ENCODE data around the gene CACNA1G.

The CACNA1G gene

DNA sequence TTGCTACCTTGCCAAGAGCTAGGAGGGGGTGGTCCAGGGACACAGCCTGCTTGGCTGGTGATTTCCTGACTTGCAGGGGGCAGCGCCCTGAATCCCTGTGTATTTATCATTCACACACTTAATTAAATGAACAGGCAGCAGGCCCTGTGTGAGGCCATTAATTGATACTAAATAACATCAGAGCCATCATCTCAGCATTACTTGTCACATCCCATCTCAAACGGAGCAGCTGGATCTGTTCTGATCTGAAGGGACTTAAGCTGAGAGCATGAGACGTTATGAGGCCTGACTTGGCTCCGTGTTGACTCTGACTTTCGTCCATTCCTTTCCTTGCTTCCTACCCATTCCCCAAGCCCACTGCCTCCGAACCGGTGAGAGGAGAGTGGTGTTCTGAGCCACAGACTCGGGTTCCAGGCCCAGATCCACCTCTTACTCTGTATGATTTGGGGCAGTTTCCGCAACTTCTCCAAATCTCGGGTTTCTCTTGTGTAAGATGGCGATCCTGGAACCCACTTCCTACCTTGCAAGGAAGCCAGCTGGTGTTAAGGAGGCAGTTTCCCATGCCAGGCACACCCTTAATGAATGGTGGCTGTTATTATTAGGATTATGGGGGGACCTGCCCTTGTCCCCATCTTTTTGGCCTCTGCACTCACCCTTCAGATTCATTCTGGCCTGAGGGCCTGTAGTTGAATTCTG lies 33.8 kb downstream of the CACNA1G start:
- DNase-seq (ENCODE audit: low spot score): no peak
- ChIA-PET POLR2A (ENCODE audit: low non-redundant PET) (no interaction called here), CTCF (interaction anchor here (0.7 kb wide), 1 partner anchor 355 kb away, joined by 4 read pairs; no protein-coding TSS in a partner anchor)
- H3K27ac ChIP-seq: no peak overlapping the region
- TF ChIP-seq, protein P1, sequence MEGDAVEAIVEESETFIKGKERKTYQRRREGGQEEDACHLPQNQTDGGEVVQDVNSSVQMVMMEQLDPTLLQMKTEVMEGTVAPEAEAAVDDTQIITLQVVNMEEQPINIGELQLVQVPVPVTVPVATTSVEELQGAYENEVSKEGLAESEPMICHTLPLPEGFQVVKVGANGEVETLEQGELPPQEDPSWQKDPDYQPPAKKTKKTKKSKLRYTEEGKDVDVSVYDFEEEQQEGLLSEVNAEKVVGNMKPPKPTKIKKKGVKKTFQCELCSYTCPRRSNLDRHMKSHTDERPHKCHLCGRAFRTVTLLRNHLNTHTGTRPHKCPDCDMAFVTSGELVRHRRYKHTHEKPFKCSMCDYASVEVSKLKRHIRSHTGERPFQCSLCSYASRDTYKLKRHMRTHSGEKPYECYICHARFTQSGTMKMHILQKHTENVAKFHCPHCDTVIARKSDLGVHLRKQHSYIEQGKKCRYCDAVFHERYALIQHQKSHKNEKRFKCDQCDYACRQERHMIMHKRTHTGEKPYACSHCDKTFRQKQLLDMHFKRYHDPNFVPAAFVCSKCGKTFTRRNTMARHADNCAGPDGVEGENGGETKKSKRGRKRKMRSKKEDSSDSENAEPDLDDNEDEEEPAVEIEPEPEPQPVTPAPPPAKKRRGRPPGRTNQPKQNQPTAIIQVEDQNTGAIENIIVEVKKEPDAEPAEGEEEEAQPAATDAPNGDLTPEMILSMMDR (conservative IDR thresholded peaks at IDR 0.05; ENCODE audit: low read depth): no peak

- POLR2A ChIA-PET (ENCODE audit: low non-redundant PET): no interaction called here
- TF ChIP-seq, protein P1 (conservative IDR thresholded peaks at IDR 0.05; ENCODE audit: low read depth): no peak
- no peak for DNase-seq (ENCODE audit: low spot score)
- CTCF ChIA-PET: no interaction called here
- no peak overlapping the region for H3K27ac ChIP-seq
Measured at GRCh38 chr17:50594892-50595291, 34.4 kb downstream of the CACNA1G start.

DNA sequence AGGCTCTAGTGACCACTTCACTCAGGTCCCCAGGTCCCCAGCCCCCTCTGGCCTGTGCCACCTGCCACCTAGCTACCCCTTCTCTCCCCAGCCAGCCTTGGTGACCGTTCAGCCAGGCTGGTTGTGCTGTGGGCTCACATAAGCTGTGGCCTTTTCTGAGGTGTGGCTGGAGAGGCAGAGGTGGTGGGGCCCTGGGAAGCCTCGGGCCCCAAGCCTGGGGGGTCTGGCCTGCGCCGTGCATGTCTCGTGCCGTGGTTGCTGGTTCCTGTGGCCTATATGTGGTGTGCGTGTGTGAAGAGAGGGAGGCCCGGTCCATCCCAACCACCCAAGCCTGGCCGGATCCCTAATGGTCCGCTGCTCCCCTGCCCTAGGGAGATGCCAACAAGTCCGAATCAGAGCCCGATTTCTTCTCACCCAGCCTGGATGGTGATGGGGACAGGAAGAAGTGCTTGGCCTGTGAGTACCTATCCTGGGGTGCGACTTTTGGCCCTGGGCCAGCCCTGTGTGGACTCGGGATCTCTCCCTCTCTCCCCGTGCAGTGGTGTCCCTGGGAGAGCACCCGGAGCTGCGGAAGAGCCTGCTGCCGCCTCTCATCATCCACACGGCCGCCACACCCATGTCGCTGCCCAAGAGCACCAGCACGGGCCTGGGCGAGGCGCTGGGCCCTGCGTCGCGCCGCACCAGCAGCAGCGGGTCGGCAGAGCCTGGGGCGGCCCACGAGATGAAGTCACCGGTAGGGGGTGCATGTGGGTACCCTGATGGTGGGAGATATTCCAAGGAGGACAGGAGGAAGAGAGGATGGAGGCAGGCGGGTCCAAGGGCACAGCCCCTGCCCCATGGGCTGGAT lies 35.9 kb downstream of the CACNA1G start:
- ChIA-PET CTCF (interaction anchor here (0.8 kb wide), 1 partner anchor 15 kb away, joined by 4 read pairs; no protein-coding TSS in a partner anchor), POLR2A (ENCODE audit: low non-redundant PET) (no interaction called here)
- no peak for DNase-seq (ENCODE audit: low spot score)
- TF ChIP-seq, protein P1 (conservative IDR thresholded peaks at IDR 0.05; ENCODE audit: low read depth): no peak
- H3K27ac ChIP-seq: no peak overlapping the region

- DNase-seq (ENCODE audit: low spot score): no peak
- ChIA-PET CTCF (no interaction called here), POLR2A (ENCODE audit: low non-redundant PET) (no interaction called here)
Measured at GRCh38 chr17:50598487-50598886, 38.0 kb downstream of the CACNA1G start.

DNA sequence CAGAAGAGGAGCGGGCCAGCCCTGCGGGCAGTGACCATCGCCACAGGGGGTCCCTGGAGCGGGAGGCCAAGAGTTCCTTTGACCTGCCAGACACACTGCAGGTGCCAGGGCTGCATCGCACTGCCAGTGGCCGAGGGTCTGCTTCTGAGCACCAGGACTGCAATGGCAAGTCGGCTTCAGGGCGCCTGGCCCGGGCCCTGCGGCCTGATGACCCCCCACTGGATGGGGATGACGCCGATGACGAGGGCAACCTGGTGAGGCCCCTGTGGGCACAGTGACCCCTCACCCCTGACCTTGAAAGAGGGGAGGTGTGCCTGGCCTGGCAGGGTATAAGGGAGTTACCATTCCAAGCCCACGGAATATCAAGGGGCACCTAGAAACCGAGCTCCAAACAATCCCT lies 39.1 kb downstream of the CACNA1G start:
- no peak for DNase-seq (ENCODE audit: low spot score)
- no peak overlapping the region for H3K27ac ChIP-seq
- CTCF ChIA-PET: interaction anchor here (0.5 kb wide), 1 partner anchor 280 kb away, joined by 3 read pairs; no protein-coding TSS in a partner anchor
- POLR2A ChIA-PET (ENCODE audit: low non-redundant PET): no interaction called here
- TF ChIP-seq, protein P1 (conservative IDR thresholded peaks at IDR 0.05; ENCODE audit: low read depth): no peak

More at GRCh38 chr17:50598487-50598886, 38.0 kb downstream of the CACNA1G start:
- no peak overlapping the region for H3K27ac ChIP-seq
- TF ChIP-seq, protein P1 (conservative IDR thresholded peaks at IDR 0.05; ENCODE audit: low read depth): no peak

DNA sequence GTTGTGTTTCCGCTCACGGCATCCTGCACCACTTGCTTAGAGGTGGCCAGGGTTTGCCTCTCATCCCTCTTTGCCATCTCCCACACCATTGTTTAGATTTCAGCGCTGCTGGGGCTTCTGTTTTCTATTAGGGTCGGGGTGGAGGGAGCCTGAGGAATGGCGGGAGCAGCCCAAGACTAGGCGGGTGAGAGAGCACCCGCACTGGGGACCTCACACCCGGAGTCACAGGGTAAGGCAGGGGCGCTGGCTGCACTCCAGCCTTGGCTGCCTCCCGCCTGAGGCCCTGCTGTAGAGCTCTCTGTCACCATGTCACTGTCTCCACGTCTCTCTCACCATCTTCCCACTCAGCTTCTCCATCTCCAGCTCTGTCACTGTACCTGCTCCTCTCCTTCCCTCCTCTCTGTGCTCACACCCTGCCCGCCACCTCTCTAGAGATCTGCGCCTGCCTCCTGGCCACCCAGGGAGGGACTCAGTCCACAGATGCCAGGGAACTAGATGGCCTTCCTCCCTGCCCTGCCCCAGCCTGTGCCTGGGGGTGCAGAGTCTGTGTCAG lies 41.4 kb downstream of the CACNA1G start:
- DNase-seq (ENCODE audit: low spot score): no peak
- POLR2A ChIA-PET (ENCODE audit: low non-redundant PET): no interaction called here
- CTCF ChIA-PET: no interaction called here

More for the DNA sequence above, 41.4 kb downstream of the CACNA1G start:
- H3K27ac ChIP-seq: no peak overlapping the region
- TF ChIP-seq, protein P1 (conservative IDR thresholded peaks at IDR 0.05; ENCODE audit: low read depth): no peak

All from RWPE1 (cell line).